C4-2B (cell line): ENCODE measurements around the gene KDM3A.
A peak's percentile ranks its signal among the peaks of the same experiment; 100 is the strongest.

Experiments
- H3K27ac ChIP-seq: fragments of 450-650 bp; 2 replicates; pipeline ENCODE4 v1.5.1; 2017
- ZFX ChIP-seq: fragments of 450-650 bp; IDR thresholded peaks from 2 replicates; pipeline ENCODE4 v1.6.1; 2017
- TF ChIP-seq, protein P1 (sequence below): fragments of 450-650 bp; conservative IDR thresholded peaks from 2 replicates; pipeline ENCODE4 v1.5.1; 2017; ENCODE audit warnings: mild to moderate bottlenecking

The KDM3A gene

DNA sequence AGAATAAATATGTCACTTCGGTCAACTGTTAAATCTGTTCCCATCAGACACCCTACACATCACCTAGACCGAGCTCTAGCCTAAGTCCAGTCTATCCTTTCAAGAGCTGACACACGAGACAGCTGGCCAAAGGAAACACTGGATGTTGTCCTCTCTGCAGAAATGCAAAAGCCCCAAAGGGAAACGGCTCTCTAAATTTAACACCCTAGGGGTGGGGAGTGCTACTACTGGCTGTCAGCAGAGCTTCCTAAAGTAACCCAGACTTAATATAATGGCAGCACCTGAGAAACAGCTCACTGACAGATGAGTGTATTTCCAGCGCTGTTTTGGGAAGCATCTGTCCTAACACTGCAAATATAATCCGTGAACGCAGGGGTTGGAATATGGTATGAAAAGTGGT is 66.4 kb downstream of the KDM3A start:
- no peak overlapping the region for H3K27ac ChIP-seq
- TF ChIP-seq ZFX: no peak
- TF ChIP-seq, protein P1, sequence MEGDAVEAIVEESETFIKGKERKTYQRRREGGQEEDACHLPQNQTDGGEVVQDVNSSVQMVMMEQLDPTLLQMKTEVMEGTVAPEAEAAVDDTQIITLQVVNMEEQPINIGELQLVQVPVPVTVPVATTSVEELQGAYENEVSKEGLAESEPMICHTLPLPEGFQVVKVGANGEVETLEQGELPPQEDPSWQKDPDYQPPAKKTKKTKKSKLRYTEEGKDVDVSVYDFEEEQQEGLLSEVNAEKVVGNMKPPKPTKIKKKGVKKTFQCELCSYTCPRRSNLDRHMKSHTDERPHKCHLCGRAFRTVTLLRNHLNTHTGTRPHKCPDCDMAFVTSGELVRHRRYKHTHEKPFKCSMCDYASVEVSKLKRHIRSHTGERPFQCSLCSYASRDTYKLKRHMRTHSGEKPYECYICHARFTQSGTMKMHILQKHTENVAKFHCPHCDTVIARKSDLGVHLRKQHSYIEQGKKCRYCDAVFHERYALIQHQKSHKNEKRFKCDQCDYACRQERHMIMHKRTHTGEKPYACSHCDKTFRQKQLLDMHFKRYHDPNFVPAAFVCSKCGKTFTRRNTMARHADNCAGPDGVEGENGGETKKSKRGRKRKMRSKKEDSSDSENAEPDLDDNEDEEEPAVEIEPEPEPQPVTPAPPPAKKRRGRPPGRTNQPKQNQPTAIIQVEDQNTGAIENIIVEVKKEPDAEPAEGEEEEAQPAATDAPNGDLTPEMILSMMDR: no peak

DNA sequence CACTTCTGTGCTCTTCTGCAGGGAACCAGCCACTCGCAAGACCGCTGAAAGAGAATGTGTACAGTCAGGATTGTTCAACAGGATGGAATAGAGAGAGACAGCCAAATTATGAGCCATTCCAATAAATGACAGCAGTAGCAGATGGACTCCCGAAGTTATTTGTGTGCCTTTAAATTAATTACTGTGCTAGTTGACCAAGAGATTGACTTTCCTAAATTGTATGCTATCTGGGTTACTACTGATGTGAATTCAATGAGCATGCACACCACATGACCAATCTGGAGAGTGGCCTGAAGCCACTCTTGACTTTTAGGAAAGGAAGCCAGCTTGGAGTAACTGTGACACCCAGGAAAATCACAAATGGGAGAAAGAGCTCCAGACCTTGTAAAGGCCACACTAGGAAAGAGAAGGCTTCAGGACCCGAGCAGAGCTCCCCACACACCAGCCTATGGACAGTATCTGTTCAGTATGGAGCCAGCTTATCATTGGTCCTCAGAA is 69.3 kb downstream of the KDM3A start:
- no peak overlapping the region for H3K27ac ChIP-seq
- TF ChIP-seq, protein P1: no peak
- no peak for TF ChIP-seq ZFX

DNA sequence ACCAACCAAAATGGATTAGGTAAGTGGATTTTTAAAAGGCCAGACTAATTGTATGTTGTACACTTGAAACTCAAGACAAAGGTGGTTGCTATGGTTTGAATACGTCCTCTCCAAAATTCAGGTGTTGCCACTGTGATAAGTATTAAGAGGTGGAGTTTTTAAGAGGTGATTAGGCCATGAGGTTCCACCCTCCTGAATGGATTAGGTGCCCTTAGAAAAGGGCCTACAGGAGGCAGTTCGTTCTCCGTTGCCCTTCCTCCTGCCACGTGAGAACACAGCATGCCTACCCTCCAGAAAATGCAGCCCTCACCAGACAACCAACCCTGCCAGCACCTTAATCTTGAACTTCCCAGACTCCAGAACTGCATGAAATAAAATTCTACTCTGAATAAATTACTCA is 70.9 kb downstream of the KDM3A start:
- no peak for TF ChIP-seq ZFX
- TF ChIP-seq, protein P1: no peak
- H3K27ac ChIP-seq: no peak overlapping the region

DNA sequence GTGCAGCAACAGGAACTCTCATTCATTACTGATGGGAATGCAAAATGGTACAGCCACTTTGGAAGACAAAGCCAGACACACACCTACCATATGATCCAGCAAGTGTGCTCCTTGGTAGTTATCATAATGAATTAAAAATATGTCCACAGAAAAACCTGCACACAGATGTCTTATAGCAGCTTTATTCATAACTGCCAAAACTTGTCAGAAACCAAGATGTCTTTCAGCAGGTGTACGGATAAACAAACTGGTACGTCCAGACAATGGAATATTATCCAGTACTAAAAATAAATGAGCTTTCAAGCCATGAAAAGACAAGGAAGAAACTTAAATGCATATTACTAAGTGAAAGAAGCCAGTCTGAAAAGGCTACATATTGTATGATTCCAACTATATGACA is 71.7 kb downstream of the KDM3A start:
- H3K27ac ChIP-seq: no peak overlapping the region
- no peak for TF ChIP-seq ZFX
- TF ChIP-seq, protein P1: no peak

DNA sequence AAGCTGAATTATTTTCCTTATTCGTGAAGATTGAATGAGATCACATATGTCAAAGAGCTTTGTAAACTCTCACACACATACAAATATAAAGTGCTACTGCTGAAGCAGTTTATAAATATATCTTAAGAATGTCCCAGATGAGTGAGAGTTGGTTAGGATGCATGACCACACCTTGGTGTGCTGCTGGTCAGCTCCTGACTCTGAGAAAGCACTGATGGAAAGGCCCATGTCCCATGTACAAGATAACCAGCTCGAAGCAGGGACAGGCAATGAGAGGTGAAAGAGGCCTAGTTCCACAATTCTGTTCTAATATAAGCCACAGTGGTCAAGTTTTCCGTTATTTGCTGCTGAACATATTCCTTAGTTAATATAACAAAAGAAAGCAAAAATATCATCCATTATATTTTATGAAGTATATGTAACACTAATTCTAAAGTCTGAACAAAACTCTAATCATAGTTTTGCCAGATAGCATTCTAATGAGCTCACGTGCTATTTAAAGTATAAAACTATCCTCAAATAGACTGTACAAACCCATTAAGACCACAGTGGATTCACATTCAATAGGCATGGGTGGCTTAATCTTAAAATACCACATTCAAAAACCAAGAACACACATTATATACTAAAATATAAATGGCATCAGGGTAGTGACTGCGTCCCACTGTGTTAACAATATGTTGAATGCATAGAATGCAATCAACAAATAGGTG is 72.9 kb downstream of the KDM3A start:
- H3K27ac ChIP-seq: no peak overlapping the region
- TF ChIP-seq, protein P1: no peak
- TF ChIP-seq ZFX: no peak

DNA sequence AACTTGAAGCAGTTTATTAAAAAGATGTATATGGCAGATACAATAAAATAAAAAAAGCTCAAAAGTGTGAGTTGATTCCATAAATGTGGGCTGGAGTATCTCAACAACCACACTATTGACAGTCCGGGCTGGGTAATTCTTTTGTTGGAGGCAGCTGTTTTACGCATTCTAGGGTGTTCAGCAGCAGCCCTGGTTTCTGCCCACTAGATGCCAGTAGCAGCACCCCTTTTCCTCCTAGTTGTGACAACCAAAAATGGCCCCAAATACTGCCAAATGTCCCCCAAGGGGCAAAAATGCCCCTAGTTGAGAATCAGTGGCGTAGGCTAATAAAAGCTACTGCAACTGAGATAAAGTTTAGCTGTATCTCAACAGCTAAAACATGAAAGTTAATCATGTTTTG is 77.3 kb downstream of the KDM3A start:
- TF ChIP-seq, protein P1: peak; percentile 31
- TF ChIP-seq ZFX: no peak
- no peak overlapping the region for H3K27ac ChIP-seq

DNA sequence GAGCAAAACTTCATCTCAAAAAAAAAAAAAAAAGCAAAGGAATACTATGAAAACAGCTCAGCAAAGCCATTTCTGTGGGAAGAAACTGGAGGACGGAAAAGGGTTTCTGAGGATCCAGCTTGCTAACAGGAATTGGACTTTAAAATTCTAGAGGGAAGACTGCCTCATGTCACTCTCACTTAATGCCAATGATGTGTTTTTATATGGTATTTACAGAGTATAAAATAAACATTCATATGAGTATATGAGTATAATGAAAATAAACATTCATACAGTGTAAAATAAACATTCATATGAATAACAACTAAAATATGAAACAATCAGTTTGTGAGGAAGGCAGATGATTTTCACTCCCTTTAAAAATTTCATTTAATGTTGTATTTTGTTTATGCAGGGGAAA is 78.2 kb downstream of the KDM3A start:
- H3K27ac ChIP-seq: peak overlapping the region; percentile 48; the same call in 1 of the 2 replicates
- TF ChIP-seq, protein P1: no peak
- TF ChIP-seq ZFX: no peak
